NCI-H187 treated with DMSO at 0.1 percent for 48 hours (cell line): ENCODE data around the gene PPP1R17.

Experiments
- DNase-seq: peaks from one replicate; lab custom pipeline; 2025; lab: John Stamatoyannopoulos, UW

Gene PPP1R17

DNA sequence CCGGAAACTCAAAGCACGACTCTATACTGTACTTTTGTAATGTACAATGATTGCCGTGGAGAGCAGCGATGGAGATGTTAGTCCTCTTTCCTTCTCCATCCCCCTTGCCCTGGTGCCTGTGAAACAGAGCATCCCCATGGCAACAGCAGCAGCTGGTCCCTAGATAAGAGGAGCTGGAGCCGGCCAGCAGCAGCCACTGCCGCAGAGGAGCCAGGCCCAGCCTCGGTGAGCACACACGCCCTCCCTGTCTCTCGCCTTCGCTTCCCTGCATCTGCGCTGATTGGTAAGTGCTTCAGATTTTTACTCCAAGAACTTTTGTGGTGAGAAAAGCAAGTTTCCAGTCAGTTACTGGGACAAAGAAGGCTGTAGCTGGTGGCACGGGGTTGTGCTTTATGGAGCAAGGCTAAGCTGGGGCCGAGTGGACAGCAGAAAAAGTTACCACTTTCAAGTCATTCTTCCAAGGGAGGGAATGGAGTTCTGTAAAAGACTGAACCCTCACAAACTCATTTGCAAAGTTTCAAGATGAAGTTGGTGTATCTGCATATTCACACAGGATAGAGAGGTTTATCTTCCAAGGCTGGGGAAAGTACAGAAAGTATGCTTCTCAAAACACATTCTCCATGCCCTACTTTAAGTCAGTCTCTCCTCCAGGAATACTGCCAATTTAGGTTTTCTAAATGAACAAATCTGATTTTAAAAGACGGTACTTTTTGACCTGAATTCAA lies at the start of gene PPP1R17:
TSS of gene PPP1R17 (plus strand) at position 192 of the 725 bp plus-strand sequence. CDS start 5,227 bp downstream, outside the sequence.
- DNase-seq: no peak

GRCh38 chr7:31640381-31640780 lies 46.6 kb upstream of the PPP1R17 start:
- DNase-seq: no peak

DNA sequence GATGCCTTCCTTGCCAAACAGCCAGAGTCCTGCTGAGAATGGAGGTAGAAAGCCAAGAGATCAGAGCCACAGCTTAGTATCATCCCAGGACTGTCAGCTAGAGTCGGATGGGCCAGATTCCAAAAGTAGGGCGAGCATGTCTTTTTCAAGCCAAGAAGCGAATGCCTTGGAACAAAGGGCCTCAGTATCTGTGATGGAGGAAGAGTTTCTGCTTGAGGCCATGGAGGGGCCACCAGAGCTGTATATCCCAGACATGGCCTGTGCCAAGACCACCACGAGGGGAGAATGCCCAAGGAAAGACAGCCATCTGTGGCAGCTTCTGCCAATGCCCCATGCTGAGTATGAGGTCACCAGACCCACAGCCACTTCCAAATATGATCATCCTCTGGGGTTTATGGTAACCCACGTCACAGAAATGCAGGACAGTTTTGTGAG lies 44.3 kb upstream of the PPP1R17 start:
- no peak for DNase-seq

- DNase-seq: no peak
Observed at GRCh38 chr7:31646942-31647341, 40.1 kb upstream of the PPP1R17 start.

GRCh38 chr7:31647511-31647910 lies 39.5 kb upstream of the PPP1R17 start:
- DNase-seq: no peak

GRCh38 chr7:31648288-31648687 lies 38.7 kb upstream of the PPP1R17 start:
- no peak for DNase-seq

DNA sequence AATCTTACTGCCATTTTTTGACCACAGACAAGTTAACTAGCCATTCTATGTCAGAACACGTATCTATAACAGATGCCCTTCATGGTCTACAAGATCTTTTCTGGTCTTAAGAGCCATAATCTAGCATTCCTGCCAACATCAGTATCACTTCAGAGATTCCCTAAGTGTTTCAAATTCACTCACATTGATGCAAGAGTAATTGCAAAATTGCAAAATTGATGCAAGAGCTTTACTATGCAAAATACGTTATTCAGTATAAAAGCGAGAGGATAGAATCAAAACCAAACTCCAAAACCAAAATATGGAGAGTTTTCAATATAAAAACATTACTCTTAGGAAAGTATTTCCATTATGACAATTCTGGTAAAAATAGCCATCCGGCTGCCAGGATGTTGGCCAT lies 38.1 kb upstream of the PPP1R17 start:
- no peak for DNase-seq

GRCh38 chr7:31651234-31652062 lies 35.6 kb upstream of the PPP1R17 start:
- no peak for DNase-seq

- DNase-seq: no peak
Observed at GRCh38 chr7:31652063-31652326, 35.0 kb upstream of the PPP1R17 start.

GRCh38 chr7:31663072-31663471 lies 23.9 kb upstream of the PPP1R17 start:
- no peak for DNase-seq

DNA sequence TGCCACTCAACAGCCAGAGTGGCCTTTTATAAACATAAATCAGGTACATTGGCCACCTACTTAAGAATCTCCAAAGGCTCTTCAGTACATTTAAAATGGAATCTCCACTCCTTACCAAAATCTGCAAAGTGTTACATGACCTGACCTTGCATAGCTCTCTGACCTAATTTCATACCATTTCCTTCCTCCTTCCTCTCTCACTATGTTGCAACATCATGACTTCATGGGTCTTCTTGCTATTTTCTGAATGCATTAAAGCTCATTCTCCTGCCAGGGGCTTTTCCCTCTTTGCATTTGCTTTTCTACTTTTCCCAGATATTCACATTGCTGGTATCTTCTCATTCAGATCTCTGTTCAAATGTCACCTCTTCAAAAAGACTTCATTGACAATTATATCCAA lies 22.1 kb upstream of the PPP1R17 start:
- no peak for DNase-seq

DNA sequence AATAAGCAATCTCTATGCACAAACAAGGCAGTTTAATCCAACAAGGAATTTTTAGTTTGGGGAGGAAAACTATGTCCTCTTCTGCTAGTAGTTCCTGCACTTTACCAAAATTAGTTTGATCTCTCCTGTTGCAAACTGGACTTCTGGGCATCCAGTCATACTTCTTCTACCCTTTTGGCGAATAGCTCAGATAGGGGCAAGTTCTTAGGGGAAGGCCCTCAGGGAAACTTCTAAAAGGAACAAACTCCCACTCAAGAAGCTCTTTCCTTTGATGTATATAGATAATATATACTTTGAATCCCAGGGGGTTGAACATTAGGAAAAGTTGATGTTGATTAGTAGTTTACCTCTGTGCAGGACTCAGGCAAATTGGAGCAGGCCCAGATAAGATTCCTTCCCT lies 21.5 kb upstream of the PPP1R17 start:
- DNase-seq: no peak

DNA sequence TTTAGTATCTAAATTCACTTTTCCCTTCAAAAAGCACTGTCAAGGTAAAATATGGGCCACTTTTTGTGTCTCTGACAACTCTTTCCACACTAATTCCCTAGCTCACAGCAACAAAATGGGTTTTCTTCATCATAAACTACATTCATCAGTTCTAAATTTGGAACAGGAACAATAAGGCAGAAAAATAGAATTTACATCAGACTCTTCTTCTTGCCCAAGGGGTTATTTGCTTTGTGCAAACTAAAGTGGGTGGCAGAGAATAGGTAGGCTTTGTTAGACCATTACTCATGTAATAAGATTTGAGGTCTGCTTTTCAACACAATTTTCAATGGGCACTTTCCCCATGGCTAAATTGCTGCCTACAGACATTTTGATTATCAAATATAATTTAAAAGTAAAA lies 17.6 kb upstream of the PPP1R17 start:
- DNase-seq: no peak

DNA sequence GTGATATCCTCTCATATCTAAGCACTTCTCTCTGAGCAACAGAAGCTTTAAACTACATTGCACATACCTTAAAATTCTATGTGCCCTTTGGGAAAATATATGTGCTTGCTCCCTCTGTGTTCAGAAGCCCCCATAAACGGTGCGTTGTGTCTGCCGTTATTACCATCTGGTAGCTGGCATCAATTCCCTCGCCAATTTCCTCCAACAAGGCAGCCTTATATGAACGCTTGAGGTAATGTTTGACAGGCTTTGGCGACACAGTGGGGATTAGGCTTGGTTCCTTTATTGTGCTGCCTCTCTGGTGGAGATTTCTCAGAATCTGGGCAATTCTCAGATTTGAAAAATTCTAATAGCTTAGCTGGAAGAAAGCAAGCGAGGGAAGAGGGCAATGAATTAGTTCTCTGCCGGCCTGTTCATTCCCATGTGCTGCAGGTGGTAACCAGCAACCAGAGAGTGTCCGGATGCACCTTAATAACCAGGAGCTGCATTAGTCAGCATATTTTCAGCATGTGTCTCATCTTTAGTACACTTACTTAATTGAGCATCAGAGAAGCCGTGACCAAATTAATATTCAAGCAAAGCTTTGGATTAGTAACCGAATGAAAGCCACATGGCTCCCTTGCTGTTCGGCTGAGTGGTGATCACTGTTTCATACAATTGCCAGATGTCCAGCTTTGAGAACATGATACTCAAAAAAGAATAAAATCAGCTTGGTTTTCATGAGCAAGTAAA lies 7.3 kb upstream of the PPP1R17 start:
- DNase-seq: no peak

DNA sequence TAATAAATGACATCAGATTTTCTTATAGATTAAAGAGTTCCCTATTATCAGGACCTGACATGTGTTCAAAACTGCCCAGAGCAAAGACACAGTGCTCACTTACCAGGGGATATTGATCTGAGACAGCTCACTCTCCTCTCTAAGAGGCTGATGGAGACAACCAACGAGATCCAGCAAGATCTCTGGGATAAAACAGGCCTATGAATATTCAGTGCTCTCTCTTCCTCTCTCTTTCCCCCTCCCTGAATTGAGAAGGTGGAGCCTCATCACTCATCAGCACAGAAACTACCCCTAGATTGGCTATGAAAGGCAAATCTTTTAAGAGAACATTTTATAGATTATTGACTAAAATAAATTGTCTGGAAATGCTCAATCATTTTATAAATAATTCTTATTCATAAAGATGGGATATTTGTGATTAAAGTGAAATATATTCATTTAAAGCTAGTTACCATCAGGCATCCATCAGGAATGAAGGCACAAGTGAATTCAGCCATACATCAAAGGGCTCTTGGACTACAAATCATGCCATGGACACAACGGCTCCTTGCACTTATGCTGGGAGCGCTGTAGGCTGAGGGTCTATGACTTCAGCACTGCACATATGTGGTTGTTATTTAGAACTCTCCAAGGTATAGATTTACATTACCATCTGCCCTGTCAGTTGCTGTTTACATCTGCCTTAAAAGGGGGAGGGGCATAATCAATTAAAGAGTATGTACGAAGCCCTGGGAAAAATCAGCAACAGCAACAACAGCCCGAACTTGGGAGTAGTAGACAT lies 3.4 kb upstream of the PPP1R17 start:
- no peak for DNase-seq

DNA sequence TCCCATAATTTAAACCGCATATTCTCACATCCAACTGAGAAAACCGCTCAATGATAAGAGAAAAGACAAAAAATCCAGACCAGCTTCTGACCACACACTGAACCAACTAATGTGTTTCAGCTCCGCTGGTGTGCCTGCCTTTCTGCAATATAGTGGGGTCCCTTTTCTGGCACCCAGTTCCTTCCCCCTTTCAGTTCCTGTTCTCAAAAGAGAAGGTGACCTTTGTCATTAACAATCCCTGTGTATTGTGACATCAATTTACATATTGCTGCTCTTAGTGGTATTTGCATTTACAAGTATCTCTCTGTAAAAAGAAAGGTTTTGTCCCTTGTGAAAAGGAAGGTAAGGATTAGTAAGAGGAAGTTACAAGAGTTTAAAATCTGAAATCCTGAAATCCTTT lies 1.4 kb downstream of the PPP1R17 start:
- no peak for DNase-seq

GRCh38 chr7:31688996-31689395 lies 2.0 kb downstream of the PPP1R17 start:
- DNase-seq: no peak

- no peak for DNase-seq
Observed at GRCh38 chr7:31690935-31691334, 3.9 kb downstream of the PPP1R17 start.

GRCh38 chr7:31692451-31692850 lies 5.4 kb downstream of the PPP1R17 start:
- no peak for DNase-seq

GRCh38 chr7:31692871-31693270 lies 5.9 kb downstream of the PPP1R17 start:
- DNase-seq: no peak

- DNase-seq: no peak
Observed at GRCh38 chr7:31695859-31696614, 9.0 kb downstream of the PPP1R17 start.
